SK-N-MC (cell line): ENCODE data around the gene VEZF1.
A peak's percentile ranks its signal among the peaks of the same experiment; 100 is the strongest.

Experiments
- EZH2 ChIP-seq: fragments of 200-600 bp; sonication (generic); IDR thresholded peaks from one replicate; pipeline ENCODE4 v1.6.1; 2017; ENCODE audit warnings: antibody characterized with exemption
- POLR2AphosphoS5 ChIP-seq: IDR thresholded peaks from 2 replicates; pipeline ENCODE4 v1.6.1; 2012; ENCODE audit warnings: mild to moderate bottlenecking, low read depth, low read length, borderline replicate concordance

DNA sequence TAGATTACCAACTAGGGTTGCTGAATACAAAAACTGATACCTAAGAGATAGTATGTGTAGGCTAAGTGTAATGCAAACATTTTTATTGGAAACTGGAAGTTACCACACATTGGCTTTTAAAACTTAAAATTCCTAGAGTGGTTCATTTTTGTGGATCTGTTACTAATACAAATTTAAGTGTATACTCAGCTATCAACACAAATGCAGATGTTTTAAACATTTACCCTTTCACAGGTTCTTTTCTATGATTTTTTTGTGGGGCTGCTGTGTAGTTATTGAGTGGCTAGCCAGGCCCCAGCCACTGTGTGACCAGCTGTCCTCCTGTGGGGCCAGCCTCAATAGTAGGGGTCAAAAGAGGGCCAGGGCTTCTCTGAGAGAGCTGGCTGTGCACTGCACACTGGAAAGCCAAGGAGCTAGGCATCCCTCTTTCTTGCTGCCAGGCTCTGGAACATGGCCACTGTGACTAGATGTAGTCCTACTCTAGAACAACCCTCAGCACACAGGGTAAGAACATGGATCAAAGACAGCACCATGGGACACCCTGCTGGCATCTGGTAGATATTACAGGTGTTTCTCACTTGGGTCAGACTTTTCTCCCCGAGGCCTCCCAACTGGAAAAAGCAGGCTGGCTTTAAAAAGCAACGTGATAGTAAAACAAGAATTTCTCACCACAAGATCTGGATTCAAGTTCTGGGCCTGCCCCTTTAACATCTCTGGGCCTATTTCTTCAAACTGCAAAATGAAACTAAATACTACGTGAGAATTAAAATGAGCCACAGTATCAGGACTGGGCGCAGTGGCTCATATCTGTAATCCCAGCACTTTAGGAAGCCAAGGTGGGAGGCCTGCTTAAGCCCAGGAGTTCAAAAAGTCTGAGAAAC, 7.3 kb upstream of the VEZF1 start:
- TF ChIP-seq EZH2: no peak
- peak; percentile 50 for TF ChIP-seq POLR2AphosphoS5
